ENCODE results near the gene PLEKHN1.
"Not testable (repeated sequence)": the region's sequence is repeated elsewhere in the genome, so short reads cannot be mapped to it uniquely, and the experiment has no call there.

GRCh38 chr1:988061-988460 lies 21.8 kb downstream of the PLEKHN1 start:
- TF ChIP-seq, protein P1, sequence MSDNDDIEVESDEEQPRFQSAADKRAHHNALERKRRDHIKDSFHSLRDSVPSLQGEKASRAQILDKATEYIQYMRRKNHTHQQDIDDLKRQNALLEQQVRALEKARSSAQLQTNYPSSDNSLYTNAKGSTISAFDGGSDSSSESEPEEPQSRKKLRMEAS (IDR thresholded peaks at IDR 0.05; ENCODE audit: low read depth, low read length) = not testable (repeated sequence)
- TF ChIP-seq, protein P2, sequence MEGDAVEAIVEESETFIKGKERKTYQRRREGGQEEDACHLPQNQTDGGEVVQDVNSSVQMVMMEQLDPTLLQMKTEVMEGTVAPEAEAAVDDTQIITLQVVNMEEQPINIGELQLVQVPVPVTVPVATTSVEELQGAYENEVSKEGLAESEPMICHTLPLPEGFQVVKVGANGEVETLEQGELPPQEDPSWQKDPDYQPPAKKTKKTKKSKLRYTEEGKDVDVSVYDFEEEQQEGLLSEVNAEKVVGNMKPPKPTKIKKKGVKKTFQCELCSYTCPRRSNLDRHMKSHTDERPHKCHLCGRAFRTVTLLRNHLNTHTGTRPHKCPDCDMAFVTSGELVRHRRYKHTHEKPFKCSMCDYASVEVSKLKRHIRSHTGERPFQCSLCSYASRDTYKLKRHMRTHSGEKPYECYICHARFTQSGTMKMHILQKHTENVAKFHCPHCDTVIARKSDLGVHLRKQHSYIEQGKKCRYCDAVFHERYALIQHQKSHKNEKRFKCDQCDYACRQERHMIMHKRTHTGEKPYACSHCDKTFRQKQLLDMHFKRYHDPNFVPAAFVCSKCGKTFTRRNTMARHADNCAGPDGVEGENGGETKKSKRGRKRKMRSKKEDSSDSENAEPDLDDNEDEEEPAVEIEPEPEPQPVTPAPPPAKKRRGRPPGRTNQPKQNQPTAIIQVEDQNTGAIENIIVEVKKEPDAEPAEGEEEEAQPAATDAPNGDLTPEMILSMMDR (IDR thresholded peaks at IDR 0.05; ENCODE audit: low read depth, low read length) = not testable (repeated sequence)
- TF ChIP-seq POLR2A (IDR thresholded peaks at IDR 0.05; ENCODE audit: extremely low read depth, insufficient read length) = not testable (repeated sequence)
